WTC11 (cell line): Measurements from ENCODE around the gene EML6. TPM values are rescaled to one million over a fixed set of nuclear protein-coding genes. Genes with fewer than 3 reads are reported as not detected.

Source experiments
- ATAC-seq: fragments of 200-7000 bp; cut with Tn5 transposase; 2 replicates; pipeline ENCODE4 v1.10.0; 2021; ENCODE audit warnings: mild to moderate bottlenecking, moderate library complexity
- CTCF ChIA-PET: fragments of 300-600 bp; sonication (Branson Sonifier 250); formaldehyde crosslinking; loops from one replicate; lab custom pipeline; 2021; ENCODE audit warnings: antibody characterized with exemption; lab: Charles Lee
- POLR2A ChIA-PET: fragments of 350-600 bp; sonication (Branson Sonifier 250); formaldehyde crosslinking; loops from one replicate; lab custom pipeline; 2021; ENCODE audit warnings: antibody characterized with exemption; lab: Charles Lee
- DNase-seq: peaks from one replicate; pipeline ENCODE4 v3.0.0; 2021; ENCODE audit warnings: low spot score
- H3K27ac Mint-ChIP-seq: 2 replicates; pipeline ENCODE4 v1.8.0; 2021; ENCODE audit warnings: mixed read lengths
- H3K27me3 Mint-ChIP-seq: 2 replicates; pipeline ENCODE4 v1.8.0; 2021; ENCODE audit warnings: low read depth, mild to moderate bottlenecking, moderate library complexity, mixed read lengths
- H3K36me3 Mint-ChIP-seq: 2 replicates; pipeline ENCODE4 v1.8.0; 2021; ENCODE audit warnings: mixed read lengths
- H3K4me1 Mint-ChIP-seq: 2 replicates; pipeline ENCODE4 v1.8.0; 2022; ENCODE audit warnings: mixed read lengths
- H3K4me3 Mint-ChIP-seq: 2 replicates; pipeline ENCODE4 v1.8.0; 2021; ENCODE audit warnings: mild to moderate bottlenecking, moderate library complexity, mixed read lengths
- H3K9me3 Mint-ChIP-seq: 2 replicates; pipeline ENCODE4 v1.8.0; 2021; ENCODE audit warnings: mixed read lengths
- ATF2 ChIP-seq: sonication (generic); formaldehyde crosslinking; IDR thresholded peaks from 2 replicates; pipeline ENCODE4 v1.8.1; 2022; ENCODE audit warnings: low read depth, missing genetic modification reagents, borderline replicate concordance
- CREB1 ChIP-seq: sonication (generic); formaldehyde crosslinking; IDR thresholded peaks from 2 replicates; pipeline ENCODE4 v1.8.0; 2023; ENCODE audit warnings: mild to moderate bottlenecking, missing genetic modification reagents
- EMX1 ChIP-seq: fragments of 250-450 bp; sonication (Bioruptor Pico); IDR thresholded peaks from 2 replicates; pipeline ENCODE4 v1.8.0; 2021; ENCODE audit warnings: mild to moderate bottlenecking
- ESRRA ChIP-seq: sonication (generic); formaldehyde crosslinking; IDR thresholded peaks from 2 replicates; pipeline ENCODE4 v1.8.1; 2022; ENCODE audit warnings: mild to moderate bottlenecking, missing genetic modification reagents, borderline replicate concordance
- FOXP1 ChIP-seq: sonication (generic); formaldehyde crosslinking; IDR thresholded peaks from 2 replicates; pipeline ENCODE4 v1.8.0; 2022; ENCODE audit warnings: missing genetic modification reagents, mild to moderate bottlenecking, moderate library complexity, borderline replicate concordance
- GABPB1 ChIP-seq: sonication (generic); formaldehyde crosslinking; IDR thresholded peaks from 2 replicates; pipeline ENCODE4 v1.8.1; 2023; ENCODE audit warnings: mild to moderate bottlenecking, missing genetic modification reagents
- TEAD1 ChIP-seq: sonication (generic); formaldehyde crosslinking; IDR thresholded peaks from 2 replicates; pipeline ENCODE4 v1.8.0; 2022; ENCODE audit warnings: mild to moderate bottlenecking, missing genetic modification reagents
- ZBTB43 ChIP-seq: sonication (generic); formaldehyde crosslinking; IDR thresholded peaks from 2 replicates; pipeline ENCODE4 v1.8.1; 2023; ENCODE audit warnings: mild to moderate bottlenecking, missing genetic modification reagents
- ZNF219 ChIP-seq: sonication (generic); formaldehyde crosslinking; IDR thresholded peaks from 2 replicates; pipeline ENCODE4 v1.8.0; 2023; ENCODE audit warnings: missing genetic modification reagents, mild to moderate bottlenecking, borderline replicate concordance
- ZNF671 ChIP-seq: fragments of 250-450 bp; sonication (Bioruptor Pico); IDR thresholded peaks from 2 replicates; pipeline ENCODE4 v1.8.0; 2021; ENCODE audit warnings: mild to moderate bottlenecking
- total RNA-seq: library from RNA; stranded (reverse); gene quantifications from 3 replicates; pipeline ENCODE4 v1.2.3, GENCODE V29; 2021
- TF ChIP-seq, protein P1 (sequence below): sonication (generic); formaldehyde crosslinking; IDR thresholded peaks from 2 replicates; pipeline ENCODE4 v1.8.1; 2022; ENCODE audit warnings: missing genetic modification reagents, borderline replicate concordance
- TF ChIP-seq, protein P2 (sequence below): fragments of 200-600 bp; IDR thresholded peaks from 2 replicates; pipeline ENCODE4 v1.8.0; 2022; ENCODE audit warnings: antibody characterized with exemption
- TF ChIP-seq, protein P3 (sequence below): sonication (generic); formaldehyde crosslinking; IDR thresholded peaks from 2 replicates; pipeline ENCODE4 v1.8.1; 2023; ENCODE audit warnings: mild to moderate bottlenecking, missing genetic modification reagents, borderline replicate concordance

EML6 gene
- total RNA-seq, 1 experiment from 2014 or later, result 2.1 TPM

- DNase-seq, result no peak
- Mint-ChIP-seq H3K4me3 (no peak overlapping the region), H3K9me3 (peaks cover 3% of the 10 kb centered on the region; the same call in 1 of the 2 replicates), H3K4me1 (peaks cover 18% of the 10 kb centered on the region), H3K36me3 (peaks cover 4% of the 10 kb centered on the region), H3K27me3 (no peaks in the 10 kb centered on the region; the same call in none of the 2 replicates), H3K27ac (peak overlapping the region; percentile 46; the same call in 1 of the 2 replicates)
- ATAC-seq, result peak; percentile 16; the same call in 1 of the 2 replicates
- ChIA-PET CTCF (no interaction called here), POLR2A (interaction anchor here (1.6 kb wide), 1 partner anchor 103 kb away, joined by 4 read pairs; no protein-coding TSS in a partner anchor)
- TF ChIP-seq CREB1 (CRISPR knock-in tag) (no peak), ATF2 (CRISPR knock-in tag) (no peak), FOXP1 (no peak), GABPB1 (no peak), ZNF671 (no peak)
- TF ChIP-seq, protein P1, sequence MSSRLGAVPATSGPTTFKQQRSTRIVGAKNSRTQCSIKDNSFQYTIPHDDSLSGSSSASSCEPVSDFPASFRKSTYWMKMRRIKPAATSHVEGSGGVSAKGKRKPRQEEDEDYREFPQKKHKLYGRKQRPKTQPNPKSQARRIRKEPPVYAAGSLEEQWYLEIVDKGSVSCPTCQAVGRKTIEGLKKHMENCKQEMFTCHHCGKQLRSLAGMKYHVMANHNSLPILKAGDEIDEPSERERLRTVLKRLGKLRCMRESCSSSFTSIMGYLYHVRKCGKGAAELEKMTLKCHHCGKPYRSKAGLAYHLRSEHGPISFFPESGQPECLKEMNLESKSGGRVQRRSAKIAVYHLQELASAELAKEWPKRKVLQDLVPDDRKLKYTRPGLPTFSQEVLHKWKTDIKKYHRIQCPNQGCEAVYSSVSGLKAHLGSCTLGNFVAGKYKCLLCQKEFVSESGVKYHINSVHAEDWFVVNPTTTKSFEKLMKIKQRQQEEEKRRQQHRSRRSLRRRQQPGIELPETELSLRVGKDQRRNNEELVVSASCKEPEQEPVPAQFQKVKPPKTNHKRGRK, result no peak
- TF ChIP-seq, protein P2, sequence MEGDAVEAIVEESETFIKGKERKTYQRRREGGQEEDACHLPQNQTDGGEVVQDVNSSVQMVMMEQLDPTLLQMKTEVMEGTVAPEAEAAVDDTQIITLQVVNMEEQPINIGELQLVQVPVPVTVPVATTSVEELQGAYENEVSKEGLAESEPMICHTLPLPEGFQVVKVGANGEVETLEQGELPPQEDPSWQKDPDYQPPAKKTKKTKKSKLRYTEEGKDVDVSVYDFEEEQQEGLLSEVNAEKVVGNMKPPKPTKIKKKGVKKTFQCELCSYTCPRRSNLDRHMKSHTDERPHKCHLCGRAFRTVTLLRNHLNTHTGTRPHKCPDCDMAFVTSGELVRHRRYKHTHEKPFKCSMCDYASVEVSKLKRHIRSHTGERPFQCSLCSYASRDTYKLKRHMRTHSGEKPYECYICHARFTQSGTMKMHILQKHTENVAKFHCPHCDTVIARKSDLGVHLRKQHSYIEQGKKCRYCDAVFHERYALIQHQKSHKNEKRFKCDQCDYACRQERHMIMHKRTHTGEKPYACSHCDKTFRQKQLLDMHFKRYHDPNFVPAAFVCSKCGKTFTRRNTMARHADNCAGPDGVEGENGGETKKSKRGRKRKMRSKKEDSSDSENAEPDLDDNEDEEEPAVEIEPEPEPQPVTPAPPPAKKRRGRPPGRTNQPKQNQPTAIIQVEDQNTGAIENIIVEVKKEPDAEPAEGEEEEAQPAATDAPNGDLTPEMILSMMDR, result no peak
Observed at GRCh38 chr2:54945391-54946219, 222.1 kb downstream of the EML6 start.

GRCh38 chr2:54946220-54946805 lies 222.9 kb downstream of the EML6 start:
- TF ChIP-seq, protein P3, sequence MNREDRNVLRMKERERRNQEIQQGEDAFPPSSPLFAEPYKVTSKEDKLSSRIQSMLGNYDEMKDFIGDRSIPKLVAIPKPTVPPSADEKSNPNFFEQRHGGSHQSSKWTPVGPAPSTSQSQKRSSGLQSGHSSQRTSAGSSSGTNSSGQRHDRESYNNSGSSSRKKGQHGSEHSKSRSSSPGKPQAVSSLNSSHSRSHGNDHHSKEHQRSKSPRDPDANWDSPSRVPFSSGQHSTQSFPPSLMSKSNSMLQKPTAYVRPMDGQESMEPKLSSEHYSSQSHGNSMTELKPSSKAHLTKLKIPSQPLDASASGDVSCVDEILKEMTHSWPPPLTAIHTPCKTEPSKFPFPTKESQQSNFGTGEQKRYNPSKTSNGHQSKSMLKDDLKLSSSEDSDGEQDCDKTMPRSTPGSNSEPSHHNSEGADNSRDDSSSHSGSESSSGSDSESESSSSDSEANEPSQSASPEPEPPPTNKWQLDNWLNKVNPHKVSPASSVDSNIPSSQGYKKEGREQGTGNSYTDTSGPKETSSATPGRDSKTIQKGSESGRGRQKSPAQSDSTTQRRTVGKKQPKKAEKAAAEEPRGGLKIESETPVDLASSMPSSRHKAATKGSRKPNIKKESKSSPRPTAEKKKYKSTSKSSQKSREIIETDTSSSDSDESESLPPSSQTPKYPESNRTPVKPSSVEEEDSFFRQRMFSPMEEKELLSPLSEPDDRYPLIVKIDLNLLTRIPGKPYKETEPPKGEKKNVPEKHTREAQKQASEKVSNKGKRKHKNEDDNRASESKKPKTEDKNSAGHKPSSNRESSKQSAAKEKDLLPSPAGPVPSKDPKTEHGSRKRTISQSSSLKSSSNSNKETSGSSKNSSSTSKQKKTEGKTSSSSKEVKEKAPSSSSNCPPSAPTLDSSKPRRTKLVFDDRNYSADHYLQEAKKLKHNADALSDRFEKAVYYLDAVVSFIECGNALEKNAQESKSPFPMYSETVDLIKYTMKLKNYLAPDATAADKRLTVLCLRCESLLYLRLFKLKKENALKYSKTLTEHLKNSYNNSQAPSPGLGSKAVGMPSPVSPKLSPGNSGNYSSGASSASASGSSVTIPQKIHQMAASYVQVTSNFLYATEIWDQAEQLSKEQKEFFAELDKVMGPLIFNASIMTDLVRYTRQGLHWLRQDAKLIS (CRISPR knock-in tag), result no peak
- no peak for TF ChIP-seq ZNF219
- TF ChIP-seq, all 79 proteins: peak for 0
- DNase-seq (no peak), ATAC-seq (no peak; the same call in 1 of the 2 replicates)
- H3K9me3 Mint-ChIP-seq, result peaks cover 3% of the 10 kb centered on the region; the same call in 1 of the 2 replicates
- peaks cover 18% of the 10 kb centered on the region for H3K4me1 Mint-ChIP-seq
- POLR2A ChIA-PET, result interaction anchor here (1.6 kb wide), 1 partner anchor 103 kb away, joined by 4 read pairs; no protein-coding TSS in a partner anchor
- no peak overlapping the region; the same call in 1 of the 2 replicates for H3K27ac Mint-ChIP-seq
- H3K27me3 Mint-ChIP-seq, result no peaks in the 10 kb centered on the region; the same call in none of the 2 replicates
- H3K4me3 Mint-ChIP-seq, result no peak overlapping the region
- H3K36me3 Mint-ChIP-seq, result peaks cover 4% of the 10 kb centered on the region
- CTCF ChIA-PET, result no interaction called here

GRCh38 chr2:54947136-54947535 lies 223.7 kb downstream of the EML6 start:
- DNase-seq (no peak), ATAC-seq (no peak)
- ChIA-PET CTCF (no interaction called here), POLR2A (no interaction called here)
- Mint-ChIP-seq H3K4me3 (no peak overlapping the region), H3K9me3 (peaks cover 3% of the 10 kb centered on the region; the same call in 1 of the 2 replicates), H3K4me1 (peaks cover 18% of the 10 kb centered on the region), H3K27me3 (no peaks in the 10 kb centered on the region; the same call in none of the 2 replicates), H3K27ac (no peak overlapping the region), H3K36me3 (peaks cover 4% of the 10 kb centered on the region)
- TF ChIP-seq ZNF219, result no peak
- TF ChIP-seq, protein P1, result no peak
- no peak for TF ChIP-seq TEAD1 (CRISPR knock-in tag)
- no peak for TF ChIP-seq EMX1 (CRISPR knock-in tag)
- TF ChIP-seq ZBTB43 (CRISPR knock-in tag), result no peak
- TF ChIP-seq ESRRA, result no peak
